ENCODE data around the gene RRP12.

GRCh38 chr10:97404044-97404443 is 2.9 kb upstream of the RRP12 start:
- TF ChIP-seq, protein P1, sequence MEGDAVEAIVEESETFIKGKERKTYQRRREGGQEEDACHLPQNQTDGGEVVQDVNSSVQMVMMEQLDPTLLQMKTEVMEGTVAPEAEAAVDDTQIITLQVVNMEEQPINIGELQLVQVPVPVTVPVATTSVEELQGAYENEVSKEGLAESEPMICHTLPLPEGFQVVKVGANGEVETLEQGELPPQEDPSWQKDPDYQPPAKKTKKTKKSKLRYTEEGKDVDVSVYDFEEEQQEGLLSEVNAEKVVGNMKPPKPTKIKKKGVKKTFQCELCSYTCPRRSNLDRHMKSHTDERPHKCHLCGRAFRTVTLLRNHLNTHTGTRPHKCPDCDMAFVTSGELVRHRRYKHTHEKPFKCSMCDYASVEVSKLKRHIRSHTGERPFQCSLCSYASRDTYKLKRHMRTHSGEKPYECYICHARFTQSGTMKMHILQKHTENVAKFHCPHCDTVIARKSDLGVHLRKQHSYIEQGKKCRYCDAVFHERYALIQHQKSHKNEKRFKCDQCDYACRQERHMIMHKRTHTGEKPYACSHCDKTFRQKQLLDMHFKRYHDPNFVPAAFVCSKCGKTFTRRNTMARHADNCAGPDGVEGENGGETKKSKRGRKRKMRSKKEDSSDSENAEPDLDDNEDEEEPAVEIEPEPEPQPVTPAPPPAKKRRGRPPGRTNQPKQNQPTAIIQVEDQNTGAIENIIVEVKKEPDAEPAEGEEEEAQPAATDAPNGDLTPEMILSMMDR (IDR thresholded peaks at IDR 0.05), result no peak
- TF ChIP-seq POLR2A (IDR thresholded peaks at IDR 0.05) (no peak), EP300 (IDR thresholded peaks at IDR 0.05) (no peak)
